Endothelial cell (in vitro differentiated cells): ENCODE results near the gene SH3RF3. TPM values are rescaled to one million over a fixed set of nuclear protein-coding genes. Genes with fewer than 3 reads are reported as not detected.

ENCODE experiments used
- DNase-seq: peaks from one replicate; pipeline ENCODE4 v3.0.0; 2021; ENCODE audit warnings: low spot score
- H3K27ac Mint-ChIP-seq: one replicate; pipeline ENCODE4 v1.8.0; 2021; ENCODE audit warnings: mixed read lengths, inconsistent platforms; ENCODE audit not compliant: unreplicated experiment
- H3K27me3 Mint-ChIP-seq: one replicate; pipeline ENCODE4 v1.8.0; 2021; ENCODE audit warnings: mild to moderate bottlenecking, moderate library complexity, mixed read lengths, inconsistent platforms; ENCODE audit not compliant: unreplicated experiment
- H3K36me3 Mint-ChIP-seq: one replicate; pipeline ENCODE4 v1.8.0; 2021; ENCODE audit warnings: mild to moderate bottlenecking, low read depth, mixed read lengths, inconsistent platforms; ENCODE audit not compliant: unreplicated experiment
- H3K4me1 Mint-ChIP-seq: one replicate; pipeline ENCODE4 v1.8.0; 2021; ENCODE audit warnings: mild to moderate bottlenecking, mixed read lengths, inconsistent platforms; ENCODE audit not compliant: unreplicated experiment
- H3K4me3 Mint-ChIP-seq: one replicate; pipeline ENCODE4 v1.8.0; 2021; ENCODE audit warnings: mild to moderate bottlenecking, mixed read lengths, inconsistent platforms; ENCODE audit not compliant: unreplicated experiment
- H3K9me3 Mint-ChIP-seq: one replicate; pipeline ENCODE4 v1.8.0; 2021; ENCODE audit warnings: mixed read lengths, inconsistent platforms; ENCODE audit not compliant: unreplicated experiment
- CTCF ChIP-seq: fragments of 200-600 bp; sonication (generic); IDR thresholded peaks from one replicate; pipeline ENCODE4 v1.5.0; 2021; ENCODE audit warnings: antibody characterized with exemption; ENCODE audit not compliant: unreplicated experiment
- total RNA-seq: library from RNA; stranded (reverse); fragmentation: NEBNext Ultra II Directional; extraction: Animal tissue kit (Norgen Biotek cat#: 25700); gene quantifications from one replicate; pipeline ENCODE4 v1.2.1, GENCODE V29; 2021; ENCODE audit not compliant: unreplicated experiment

SH3RF3 gene
- total RNA-seq, 1 donor from 2014 or later, result 12.8 TPM

- no peak overlapping the region for H3K27ac Mint-ChIP-seq
These were observed 84.8 kb downstream of the SH3RF3 start for GRCh38 chr2:109213646-109214433.

GRCh38 chr2:109214651-109215371 is 85.8 kb downstream of the SH3RF3 start:
- H3K27ac Mint-ChIP-seq, result no peak overlapping the region
- H3K36me3 Mint-ChIP-seq, result peaks cover 6% of the 10 kb centered on the region
- no peak overlapping the region for H3K4me3 Mint-ChIP-seq
- no peak for DNase-seq
- TF ChIP-seq CTCF, result no peak
- peaks cover 7% of the 10 kb centered on the region for H3K27me3 Mint-ChIP-seq
- no peaks in the 10 kb centered on the region for H3K9me3 Mint-ChIP-seq
- H3K4me1 Mint-ChIP-seq, result peaks cover 20% of the 10 kb centered on the region

More at GRCh38 chr2:109213646-109214433, 84.8 kb downstream of the SH3RF3 start:
- H3K4me3 Mint-ChIP-seq, result no peak overlapping the region
- peaks cover 6% of the 10 kb centered on the region for H3K27me3 Mint-ChIP-seq
- H3K36me3 Mint-ChIP-seq, result peaks cover 6% of the 10 kb centered on the region
- no peaks in the 10 kb centered on the region for H3K9me3 Mint-ChIP-seq
- no peak for TF ChIP-seq CTCF
- no peak for DNase-seq
- peaks cover 28% of the 10 kb centered on the region for H3K4me1 Mint-ChIP-seq

GRCh38 chr2:109215866-109216265 is 86.9 kb downstream of the SH3RF3 start:
- Mint-ChIP-seq H3K36me3 (peaks cover 6% of the 10 kb centered on the region), H3K4me1 (peaks cover 10% of the 10 kb centered on the region), H3K4me3 (no peak overlapping the region), H3K27me3 (peaks cover 7% of the 10 kb centered on the region), H3K9me3 (no peaks in the 10 kb centered on the region), H3K27ac (no peak overlapping the region)
- no peak for DNase-seq
- TF ChIP-seq CTCF, result no peak

GRCh38 chr2:109216332-109216731 is 87.3 kb downstream of the SH3RF3 start:
- Mint-ChIP-seq H3K27ac (no peak overlapping the region), H3K9me3 (no peaks in the 10 kb centered on the region), H3K4me1 (peaks cover 5% of the 10 kb centered on the region), H3K36me3 (peaks cover 6% of the 10 kb centered on the region), H3K4me3 (no peak overlapping the region), H3K27me3 (peaks cover 7% of the 10 kb centered on the region)
- TF ChIP-seq CTCF, result no peak
- DNase-seq, result no peak
